ENCODE data around the gene IL36RN. TPM values are rescaled to one million over a fixed set of nuclear protein-coding genes. Genes with fewer than 3 reads are reported as not detected.

The IL36RN gene
- polyA plus RNA-seq, 1 donor, result not detected

GRCh38 chr2:113041871-113042270, 17.1 kb upstream of the IL36RN start:
- Histone ChIP-seq H3K27ac (ENCODE audit: low read length) (no peak overlapping the region), H3K4me1 (ENCODE audit: control insufficient read depth, insufficient read depth, low read length) (peaks cover 3% of the 10 kb centered on the region), H3K9me3 (ENCODE audit: control insufficient read depth, low read depth, low read length) (no peaks in the 10 kb centered on the region), H3K36me3 (ENCODE audit: control insufficient read depth, insufficient read depth, low read length) (no peaks in the 10 kb centered on the region), H3K27me3 (ENCODE audit: control insufficient read depth, insufficient read depth, low read length) (no peaks in the 10 kb centered on the region), H3K4me3 (ENCODE audit: low read length) (no peak overlapping the region)
- no CpG with 5 or more reads among the region's 5 CpGs for WGBS (ENCODE audit: insufficient coverage, low lambda C conversion rate)
- DNase-seq, result peak in 1 of 2 donors; percentile 16

DNA sequence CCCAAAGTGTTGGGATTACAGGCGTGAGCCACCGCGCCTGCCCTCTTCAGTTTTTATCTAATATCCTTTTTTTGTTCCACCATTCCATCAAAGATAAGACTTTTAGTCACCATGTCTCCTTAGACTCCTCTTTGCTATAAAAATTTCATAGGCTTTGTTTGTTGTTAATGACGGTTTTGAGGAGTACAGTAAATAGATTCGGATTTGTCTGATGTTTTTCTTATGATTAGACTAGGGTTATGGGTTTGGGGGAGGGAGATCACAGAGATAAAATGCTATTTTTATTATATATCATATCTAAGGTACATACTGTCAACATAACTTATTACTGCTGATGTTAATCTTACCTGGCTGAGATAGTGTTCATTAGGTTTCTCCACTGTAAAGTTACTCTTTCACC, 12.5 kb upstream of the IL36RN start:
- H3K4me1 ChIP-seq (ENCODE audit: control insufficient read depth, insufficient read depth, low read length), result no peaks in the 10 kb centered on the region
- H3K4me3 ChIP-seq (ENCODE audit: low read length), result no peak overlapping the region
- no peaks in the 10 kb centered on the region for H3K27me3 ChIP-seq (ENCODE audit: control insufficient read depth, insufficient read depth, low read length)
- peaks cover 5% of the 10 kb centered on the region for H3K9me3 ChIP-seq (ENCODE audit: control insufficient read depth, low read depth, low read length)
- H3K36me3 ChIP-seq (ENCODE audit: control insufficient read depth, insufficient read depth, low read length), result no peaks in the 10 kb centered on the region
- WGBS (ENCODE audit: insufficient coverage, low lambda C conversion rate), result no CpG with 5 or more reads among the region's 5 CpGs
- no peak overlapping the region for H3K27ac ChIP-seq (ENCODE audit: low read length)
- DNase-seq, result no peak

GRCh38 chr2:113050921-113051895, 7.8 kb upstream of the IL36RN start:
- no peaks in the 10 kb centered on the region for H3K36me3 ChIP-seq (ENCODE audit: control insufficient read depth, insufficient read depth, low read length)
- no CpG with 5 or more reads among the region's 38 CpGs for WGBS (ENCODE audit: insufficient coverage, low lambda C conversion rate)
- H3K4me3 ChIP-seq (ENCODE audit: low read length), result no peak overlapping the region
- no peaks in the 10 kb centered on the region for H3K27me3 ChIP-seq (ENCODE audit: control insufficient read depth, insufficient read depth, low read length)
- H3K27ac ChIP-seq (ENCODE audit: low read length), result no peak overlapping the region
- DNase-seq, result peak in 1 of 2 donors; percentile 9
- H3K9me3 ChIP-seq (ENCODE audit: control insufficient read depth, low read depth, low read length), result peaks cover 8% of the 10 kb centered on the region
- H3K4me1 ChIP-seq (ENCODE audit: control insufficient read depth, insufficient read depth, low read length), result peaks cover 11% of the 10 kb centered on the region

DNA sequence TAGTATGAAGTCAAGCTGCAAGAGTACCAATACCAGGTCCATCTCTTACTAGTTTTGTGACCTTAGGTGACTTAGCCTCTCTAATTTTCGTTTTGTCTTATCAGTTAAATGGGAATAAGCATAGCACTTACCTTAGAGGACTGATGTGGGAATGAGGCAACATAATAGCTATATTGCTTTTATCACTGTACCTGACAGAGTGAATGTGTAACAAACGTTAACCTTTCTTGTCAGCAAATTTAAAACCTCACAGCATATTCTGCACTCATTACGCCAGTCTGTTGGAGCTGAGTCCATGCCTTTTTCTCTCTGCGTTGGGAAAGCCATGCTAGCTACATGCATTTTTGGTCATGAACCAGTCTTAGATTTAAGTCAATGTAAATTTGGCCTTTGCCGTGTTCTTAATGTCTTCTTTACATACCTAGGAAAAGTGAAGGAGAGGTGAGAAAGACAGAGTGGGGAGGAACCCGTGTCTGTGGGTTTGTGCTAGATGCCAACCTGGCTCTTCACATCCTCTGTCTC, 6.5 kb upstream of the IL36RN start, which contains the start of gene IL36B:
Gene IL36B, minus strand, starts transcription at position 472 of the 522 bp plus-strand sequence.
- peaks cover 12% of the 10 kb centered on the region for H3K4me1 ChIP-seq (ENCODE audit: control insufficient read depth, insufficient read depth, low read length)
- peaks cover 8% of the 10 kb centered on the region for H3K9me3 ChIP-seq (ENCODE audit: control insufficient read depth, low read depth, low read length)
- no peaks in the 10 kb centered on the region for H3K36me3 ChIP-seq (ENCODE audit: control insufficient read depth, insufficient read depth, low read length)
- H3K27me3 ChIP-seq (ENCODE audit: control insufficient read depth, insufficient read depth, low read length), result no peaks in the 10 kb centered on the region
- DNase-seq, result peak; percentile 62 to 75
- H3K4me3 ChIP-seq (ENCODE audit: low read length), result no peak within 1 kb of the TSS
- no CpG with 5 or more reads among the region's 6 CpGs for WGBS (ENCODE audit: insufficient coverage, low lambda C conversion rate)
- peak within 1 kb of the TSS; percentile 86 for H3K27ac ChIP-seq (ENCODE audit: low read length)

- no peaks in the 10 kb centered on the region for H3K27me3 ChIP-seq (ENCODE audit: control insufficient read depth, insufficient read depth, low read length)
- H3K4me1 ChIP-seq (ENCODE audit: control insufficient read depth, insufficient read depth, low read length), result peaks cover 14% of the 10 kb centered on the region
- 80% methylated on average over 1 of the region's 3 CpGs for WGBS (ENCODE audit: insufficient coverage, low lambda C conversion rate)
- no peak overlapping the region for H3K4me3 ChIP-seq (ENCODE audit: low read length)
- H3K36me3 ChIP-seq (ENCODE audit: control insufficient read depth, insufficient read depth, low read length), result no peaks in the 10 kb centered on the region
- DNase-seq, result peak in 1 of 2 donors; percentile 4
- H3K27ac ChIP-seq (ENCODE audit: low read length), result peak overlapping the region; percentile 86
- peaks cover 8% of the 10 kb centered on the region for H3K9me3 ChIP-seq (ENCODE audit: control insufficient read depth, low read depth, low read length)
These were observed 5.3 kb upstream of the IL36RN start for GRCh38 chr2:113053666-113054065.

- no peak for DNase-seq
- H3K4me3 ChIP-seq (ENCODE audit: low read length), result no peak overlapping the region
- peaks cover 14% of the 10 kb centered on the region for H3K4me1 ChIP-seq (ENCODE audit: control insufficient read depth, insufficient read depth, low read length)
- no peaks in the 10 kb centered on the region for H3K36me3 ChIP-seq (ENCODE audit: control insufficient read depth, insufficient read depth, low read length)
- no peaks in the 10 kb centered on the region for H3K27me3 ChIP-seq (ENCODE audit: control insufficient read depth, insufficient read depth, low read length)
- peaks cover 8% of the 10 kb centered on the region for H3K9me3 ChIP-seq (ENCODE audit: control insufficient read depth, low read depth, low read length)
- peak overlapping the region; percentile 86 for H3K27ac ChIP-seq (ENCODE audit: low read length)
These were observed 4.9 kb upstream of the IL36RN start for GRCh38 chr2:113054066-113054465.

DNA sequence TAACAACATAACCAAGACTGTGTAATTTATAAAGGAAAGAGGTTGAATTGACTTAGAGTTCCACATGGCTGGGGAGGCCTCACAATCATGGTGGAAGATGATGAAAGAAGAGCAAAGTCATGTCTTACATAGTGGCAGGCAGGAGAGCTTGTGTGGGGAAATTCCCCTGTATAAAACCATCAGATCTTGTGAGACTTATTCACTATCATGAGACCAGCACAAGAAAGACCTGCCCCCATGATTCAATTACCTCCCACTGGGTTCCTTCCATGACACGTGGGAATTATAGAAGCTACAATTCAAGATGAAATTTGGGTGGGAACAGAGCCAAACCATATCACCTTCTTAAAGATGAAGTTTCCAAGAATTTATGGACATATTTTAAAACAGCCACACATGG, 2.5 kb upstream of the IL36RN start:
- no CpG with 5 or more reads among the region's 1 CpG for whole genome bisulfite sequencing (ENCODE audit: insufficient coverage, low lambda C conversion rate)
- Histone ChIP-seq H3K4me3 (ENCODE audit: low read length) (no peak overlapping the region), H3K36me3 (ENCODE audit: control insufficient read depth, insufficient read depth, low read length) (no peaks in the 10 kb centered on the region), H3K9me3 (ENCODE audit: control insufficient read depth, low read depth, low read length) (peaks cover 3% of the 10 kb centered on the region), H3K4me1 (ENCODE audit: control insufficient read depth, insufficient read depth, low read length) (peaks cover 14% of the 10 kb centered on the region), H3K27ac (ENCODE audit: low read length) (peak overlapping the region; percentile 69), H3K27me3 (ENCODE audit: control insufficient read depth, insufficient read depth, low read length) (no peaks in the 10 kb centered on the region)
- DNase-seq, result peak; percentile 61 to 66

- DNase-seq, result peak; percentile 23 to 67
- no CpG with 5 or more reads among the region's 1 CpG for WGBS (ENCODE audit: insufficient coverage, low lambda C conversion rate)
- Histone ChIP-seq H3K9me3 (ENCODE audit: control insufficient read depth, low read depth, low read length) (peaks cover 3% of the 10 kb centered on the region), H3K4me1 (ENCODE audit: control insufficient read depth, insufficient read depth, low read length) (peaks cover 14% of the 10 kb centered on the region), H3K4me3 (ENCODE audit: low read length) (no peak overlapping the region), H3K27ac (ENCODE audit: low read length) (peak overlapping the region; percentile 69), H3K36me3 (ENCODE audit: control insufficient read depth, insufficient read depth, low read length) (no peaks in the 10 kb centered on the region), H3K27me3 (ENCODE audit: control insufficient read depth, insufficient read depth, low read length) (no peaks in the 10 kb centered on the region)
These were observed 1.9 kb upstream of the IL36RN start for GRCh38 chr2:113057117-113057516.

GRCh38 chr2:113058411-113058994, 495 bp upstream of the IL36RN start:
- H3K27me3 ChIP-seq (ENCODE audit: control insufficient read depth, insufficient read depth, low read length), result no peaks in the 10 kb centered on the region
- DNase-seq, result no peak
- no peak overlapping the region for H3K27ac ChIP-seq (ENCODE audit: low read length)
- 40% methylated on average over 2 of the region's 2 CpGs for WGBS (ENCODE audit: insufficient coverage, low lambda C conversion rate)
- H3K9me3 ChIP-seq (ENCODE audit: control insufficient read depth, low read depth, low read length), result peaks cover 3% of the 10 kb centered on the region
- peaks cover 7% of the 10 kb centered on the region for H3K4me1 ChIP-seq (ENCODE audit: control insufficient read depth, insufficient read depth, low read length)
- H3K4me3 ChIP-seq (ENCODE audit: low read length), result no peak overlapping the region
- H3K36me3 ChIP-seq (ENCODE audit: control insufficient read depth, insufficient read depth, low read length), result no peaks in the 10 kb centered on the region

DNA sequence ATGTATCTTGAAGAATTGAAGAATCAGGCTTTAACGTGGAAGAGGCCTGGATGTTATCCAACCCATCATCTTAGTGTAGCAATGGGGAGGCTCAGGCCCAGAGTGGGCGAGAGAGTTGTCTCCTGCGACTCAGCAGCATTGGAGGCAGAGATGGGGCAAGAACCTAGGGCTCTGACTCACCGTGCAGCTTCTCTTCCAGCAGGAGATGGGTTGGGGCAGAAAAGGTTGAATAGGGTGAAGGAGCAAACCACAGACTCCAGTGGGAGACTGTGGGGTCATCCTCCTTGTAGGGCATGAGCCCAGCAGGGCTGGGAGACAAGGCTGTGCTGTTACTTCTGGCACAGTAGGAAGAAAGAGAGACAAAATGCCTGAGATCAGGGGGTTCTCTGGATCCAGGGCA, 1.4 kb downstream of the IL36RN start:
- peaks cover under 1% of the 10 kb centered on the region for H3K9me3 ChIP-seq (ENCODE audit: control insufficient read depth, low read depth, low read length)
- H3K36me3 ChIP-seq (ENCODE audit: control insufficient read depth, insufficient read depth, low read length), result no peaks in the 10 kb centered on the region
- no peak overlapping the region for H3K4me3 ChIP-seq (ENCODE audit: low read length)
- no peak for DNase-seq
- H3K27ac ChIP-seq (ENCODE audit: low read length), result no peak overlapping the region
- WGBS (ENCODE audit: insufficient coverage, low lambda C conversion rate), result no CpG with 5 or more reads among the region's 4 CpGs
- no peaks in the 10 kb centered on the region for H3K27me3 ChIP-seq (ENCODE audit: control insufficient read depth, insufficient read depth, low read length)
- H3K4me1 ChIP-seq (ENCODE audit: control insufficient read depth, insufficient read depth, low read length), result peaks cover 3% of the 10 kb centered on the region
